SK-N-SH (cell line): ENCODE data around the gene WASF3. TPM values are rescaled to one million over a fixed set of nuclear protein-coding genes. Genes with fewer than 3 reads are reported as not detected.

ENCODE experiments used
- CTCF ChIA-PET: fragments of 300-600, 350-600 bp; formaldehyde crosslinking; extraction: SDS; loops from one replicate; lab custom pipeline; 2021; lab: Yijun Ruan, JAX
- POLR2A ChIA-PET: fragments of 350-600 bp; sonication (Branson Sonifier 250); formaldehyde crosslinking; extraction: SDS; loops from one replicate; lab custom pipeline; 2020; ENCODE audit warnings: antibody characterized with exemption, inconsistent platforms; lab: Yijun Ruan, JAX
- DNase-seq: peaks from one replicate; pipeline ENCODE4 v3.0.0; 2012
- H2AFZ ChIP-seq: fragments of 200-600 bp; sonication (generic); 2 replicates; pipeline ENCODE4 v1.8.1; 2016; ENCODE audit warnings: antibody characterized with exemption, mild to moderate bottlenecking, low read depth
- H3F3A ChIP-seq: fragments of 200-600 bp; sonication (generic); replicated peaks from 2 replicates; pipeline ENCODE3; 2016; ENCODE audit warnings: antibody characterized with exemption, mild to moderate bottlenecking; ENCODE audit not compliant: insufficient read depth
- H3K27ac ChIP-seq, 2 experiments: fragments of 200-500 bp in 1 of 2; fragments of 200-600 bp in 1 of 2; sonication (Bioruptor generic) in 1 of 2; sonication (generic), shearing (Covaris generic) in 1 of 2; 2 replicates each; pipeline versions ENCODE4 v1.5.1 to v1.6.1; 2014 to 2016; ENCODE audit warnings: low read depth in 2 of 2, inconsistent platforms in 1 of 2, low read length in 1 of 2, mild to moderate bottlenecking in 1 of 2, mixed read lengths in 1 of 2
- H3K27me3 ChIP-seq: fragments of 200-600 bp; sonication (generic), shearing (Covaris generic); 2 replicates; pipeline ENCODE4 v1.6.1; 2016; ENCODE audit warnings: mixed run types; ENCODE audit not compliant: insufficient read depth
- H3K36me3 ChIP-seq, 2 experiments: fragments of 200-500 bp in 1 of 2; fragments of 200-600 bp in 1 of 2; sonication (Bioruptor generic) in 1 of 2; sonication (generic) in 1 of 2; replicated peaks in 1 of 2; 2 replicates each; pipeline versions ENCODE3 to v1.5.1; 2014 to 2016; ENCODE audit warnings: low read length in 1 of 2, mild to moderate bottlenecking in 1 of 2; ENCODE audit not compliant: insufficient read depth in 2 of 2, control insufficient read depth in 1 of 2
- H3K4me1 ChIP-seq, 2 experiments: fragments of 200-500 bp in 1 of 2; fragments of 200-600 bp in 1 of 2; sonication (Bioruptor generic) in 1 of 2; sonication (generic), shearing (Covaris generic) in 1 of 2; 2 replicates each; pipeline versions ENCODE4 v1.5.1 to v1.6.1; 2014 to 2016; ENCODE audit warnings: low read depth in 1 of 2, low read length in 1 of 2, mixed run types in 1 of 2; ENCODE audit not compliant: insufficient read depth in 2 of 2, control insufficient read depth in 1 of 2
- H3K4me2 ChIP-seq: fragments of 200-600 bp; sonication (generic), shearing (Covaris generic); 2 replicates; pipeline ENCODE4 v1.6.1; 2017; ENCODE audit warnings: mixed run types
- H3K4me3 ChIP-seq, 2 experiments: fragments of 200-500 bp in 1 of 2; fragments of 200-600 bp in 1 of 2; sonication (Bioruptor generic) in 1 of 2; sonication (generic), shearing (Covaris generic) in 1 of 2; 2 replicates each; pipeline versions ENCODE4 v1.5.1 to v1.8.1; 2014 to 2016; ENCODE audit warnings: low read depth in 2 of 2, inconsistent platforms in 1 of 2, low read length in 1 of 2, mild to moderate bottlenecking in 1 of 2, mixed read lengths in 1 of 2, moderate library complexity in 1 of 2
- H3K79me2 ChIP-seq: fragments of 200-600 bp; sonication (generic); 2 replicates; pipeline ENCODE4 v1.8.1; 2017; ENCODE audit warnings: mild to moderate bottlenecking; ENCODE audit not compliant: insufficient read depth
- H3K9ac ChIP-seq: fragments of 200-600 bp; sonication (generic); 2 replicates; pipeline ENCODE4 v1.6.1; 2017; ENCODE audit warnings: mixed run types
- H3K9me2 ChIP-seq: fragments of 200-600 bp; sonication (generic); 2 replicates; pipeline ENCODE4 v1.6.1; 2017; ENCODE audit warnings: mixed run types
- H3K9me3 ChIP-seq: fragments of 200-600 bp; sonication (generic); 2 replicates; pipeline ENCODE4 v1.6.1; 2017; ENCODE audit warnings: mixed run types, mild to moderate bottlenecking, moderate library complexity
- H4K20me1 ChIP-seq: fragments of 200-600 bp; sonication (generic); 2 replicates; pipeline ENCODE4 v1.6.1; 2017; ENCODE audit warnings: mild to moderate bottlenecking, mixed run types; ENCODE audit not compliant: insufficient read depth
- EP300 ChIP-seq, 2 experiments: IDR thresholded peaks; 2 replicates each; pipeline versions ENCODE4 v1.4.0 to v1.6.1; 2012; ENCODE audit warnings: borderline replicate concordance in 1 of 2, low read depth in 1 of 2, low read length in 1 of 2
- EZH2phosphoT487 ChIP-seq: fragments of 200-600 bp; sonication (generic); IDR thresholded peaks from 2 replicates; pipeline ENCODE4 v1.6.1; 2017; ENCODE audit warnings: low read depth, mixed run types, mild to moderate bottlenecking, antibody characterized with exemption, moderate library complexity, borderline replicate concordance
- FOSL2 ChIP-seq: IDR thresholded peaks from 2 replicates; pipeline ENCODE4 v1.4.0; 2012; ENCODE audit warnings: low read depth, mild to moderate bottlenecking, moderate library complexity, borderline replicate concordance
- FOXJ3 ChIP-seq: sonication (generic); formaldehyde crosslinking; IDR thresholded peaks from 2 replicates; pipeline ENCODE4 v1.5.1; 2020; ENCODE audit warnings: mild to moderate bottlenecking, missing genetic modification reagents
- FOXM1 ChIP-seq: IDR thresholded peaks from 2 replicates; pipeline ENCODE4 v1.4.0; 2012; ENCODE audit warnings: low read depth, mild to moderate bottlenecking
- GABPA ChIP-seq: IDR thresholded peaks from 2 replicates; pipeline ENCODE4 v1.4.0; 2012; ENCODE audit warnings: low read depth, mild to moderate bottlenecking
- GATA2 ChIP-seq: sonication (generic); formaldehyde crosslinking; IDR thresholded peaks from 2 replicates; pipeline ENCODE4 v1.5.0; 2020; ENCODE audit warnings: mild to moderate bottlenecking, missing genetic modification reagents
- NFIC ChIP-seq: IDR thresholded peaks from 2 replicates; pipeline ENCODE4 v1.4.0; 2012; ENCODE audit warnings: borderline replicate concordance
- RAD21 ChIP-seq: IDR thresholded peaks from 2 replicates; pipeline ENCODE4 v1.6.1; 2012; ENCODE audit warnings: mild to moderate bottlenecking, low read length
- RCOR1 ChIP-seq: fragments of 150-350 bp; IDR thresholded peaks from 2 replicates; pipeline ENCODE4 v1.6.1; 2017; ENCODE audit warnings: antibody characterized with exemption, low read length
- RFX5 ChIP-seq: IDR thresholded peaks from 2 replicates; pipeline ENCODE4 v1.6.1; 2012; ENCODE audit warnings: mild to moderate bottlenecking, improper control_type of control experiment, low read length
- SIN3A ChIP-seq: IDR thresholded peaks from 2 replicates; pipeline ENCODE4 v1.6.1; 2012; ENCODE audit warnings: low read depth, mild to moderate bottlenecking, low read length, moderate library complexity, borderline replicate concordance
- TCF12 ChIP-seq: IDR thresholded peaks from 2 replicates; pipeline ENCODE4 v1.4.0; 2012
- TEAD4 ChIP-seq: IDR thresholded peaks from 2 replicates; pipeline ENCODE4 v1.4.0; 2012; ENCODE audit warnings: mild to moderate bottlenecking, borderline replicate concordance; ENCODE audit not compliant: insufficient read depth
- WGBS: methylation state at CpG from one replicate; pipeline ENCODE4 v1.1.6; 2017; ENCODE audit warnings: low lambda C conversion rate; 5-methylcytosine and 5-hydroxymethylcytosine counted together
- polyA plus RNA-seq, 3 experiments: library from polyadenylated mRNA; depleted of rRNA; stranded (reverse); fragments of >200 nt; gene quantifications; 2 replicates each; pipeline ENCODE4 v1.2.3, GENCODE V29; 2012
- TF ChIP-seq, protein P1 (sequence below): IDR thresholded peaks from 2 replicates; pipeline ENCODE4 v1.4.0; 2012; ENCODE audit warnings: low read depth, borderline replicate concordance
- TF ChIP-seq, protein P2 (sequence below): IDR thresholded peaks from 2 replicates; pipeline ENCODE4 v1.4.0; 2012; ENCODE audit warnings: low read depth
- TF ChIP-seq, protein P3 (sequence below): IDR thresholded peaks from 2 replicates; pipeline ENCODE4 v1.6.1; 2012; ENCODE audit warnings: mild to moderate bottlenecking, low read depth, low read length, moderate library complexity

The WASF3 gene
- polyA plus RNA-seq, 1 of the 3 experiments (the other 2 are of a cell fraction): 10.4 TPM

DNA sequence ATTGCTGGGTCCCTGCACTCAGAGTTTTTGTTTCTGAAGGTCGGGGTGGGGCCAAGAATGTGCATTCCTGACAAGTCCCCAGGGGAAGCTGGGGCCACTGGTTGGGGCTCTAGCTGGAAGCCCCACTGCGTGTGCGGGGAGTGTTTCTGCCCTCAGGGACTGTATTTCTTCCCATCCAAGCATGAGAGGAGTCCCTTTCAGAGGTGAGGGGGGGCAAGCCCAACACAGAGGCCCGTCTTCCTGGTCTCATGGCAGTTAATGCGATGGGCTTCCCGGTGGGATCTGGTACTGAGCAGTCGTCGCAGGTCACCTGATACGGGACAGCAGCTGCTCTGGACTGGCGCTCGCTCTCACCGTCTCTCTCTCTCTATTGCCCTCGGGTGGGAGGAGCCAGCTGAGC, 152.7 kb downstream of the WASF3 start:
- Histone ChIP-seq H3K79me2 (no peaks in the 10 kb centered on the region), H3K9me3 (no peaks in the 10 kb centered on the region), H2AFZ (no peak overlapping the region), H3K9ac (no peak overlapping the region), H3K4me2 (no peak overlapping the region), H3F3A (no peaks in the 10 kb centered on the region), H3K36me3 (no peaks in the 10 kb centered on the region), H3K4me3 (no peak overlapping the region), H3K9me2 (no peaks in the 10 kb centered on the region), H3K27ac (no peak overlapping the region), H3K4me1 (no peaks in the 10 kb centered on the region; a peak in 1 of 4 replicates), H4K20me1 (no peaks in the 10 kb centered on the region), H3K27me3 (no peaks in the 10 kb centered on the region)
- WGBS: 67% methylated on average over 5 of the region's 13 CpGs
- DNase-seq: no peak
- ChIA-PET POLR2A (no interaction called here), CTCF (interaction anchor here (2.7 to 8.8 kb wide), 2 partner anchors 11 to 162 kb away, joined by 14 to 170 read pairs; no protein-coding TSS in a partner anchor)
- TF ChIP-seq, protein P1, sequence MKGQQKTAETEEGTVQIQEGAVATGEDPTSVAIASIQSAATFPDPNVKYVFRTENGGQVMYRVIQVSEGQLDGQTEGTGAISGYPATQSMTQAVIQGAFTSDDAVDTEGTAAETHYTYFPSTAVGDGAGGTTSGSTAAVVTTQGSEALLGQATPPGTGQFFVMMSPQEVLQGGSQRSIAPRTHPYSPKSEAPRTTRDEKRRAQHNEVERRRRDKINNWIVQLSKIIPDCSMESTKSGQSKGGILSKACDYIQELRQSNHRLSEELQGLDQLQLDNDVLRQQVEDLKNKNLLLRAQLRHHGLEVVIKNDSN: no peak
- TF ChIP-seq TCF12 (no peak), FOSL2 (no peak), FOXJ3 (CRISPR knock-in tag) (no peak), NFIC (no peak), TEAD4 (no peak), EZH2phosphoT487 (no peak), EP300 (IDR thresholded peaks at IDR 0.05; ENCODE audit: borderline replicate concordance in 1 of 2, low read depth in 1 of 2, low read length in 1 of 2) (no peak), FOXM1 (no peak), RCOR1 (no peak), RFX5 (no peak), GABPA (no peak)
- TF ChIP-seq, protein P2, sequence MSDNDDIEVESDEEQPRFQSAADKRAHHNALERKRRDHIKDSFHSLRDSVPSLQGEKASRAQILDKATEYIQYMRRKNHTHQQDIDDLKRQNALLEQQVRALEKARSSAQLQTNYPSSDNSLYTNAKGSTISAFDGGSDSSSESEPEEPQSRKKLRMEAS: no peak

DNA sequence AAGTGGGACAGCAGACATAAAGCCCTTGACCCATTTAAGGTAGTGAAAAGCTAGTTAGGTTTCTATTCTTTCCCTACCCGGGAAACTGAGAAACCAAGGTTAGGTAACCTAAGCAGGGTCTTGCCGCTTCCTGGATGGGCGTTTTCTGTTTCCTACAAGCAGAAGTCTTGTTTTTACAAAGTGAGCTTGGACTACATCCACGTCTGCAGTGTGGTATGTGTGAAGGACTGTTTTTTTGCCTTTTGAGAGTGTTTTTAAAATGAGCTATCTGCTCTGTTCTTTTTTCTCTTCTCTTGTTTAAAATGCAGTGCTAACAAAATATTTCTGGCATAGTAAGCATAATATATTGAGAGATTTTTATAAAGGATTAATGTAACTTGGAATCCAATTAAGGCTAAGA, 153.7 kb downstream of the WASF3 start:
- TF ChIP-seq, protein P3, sequence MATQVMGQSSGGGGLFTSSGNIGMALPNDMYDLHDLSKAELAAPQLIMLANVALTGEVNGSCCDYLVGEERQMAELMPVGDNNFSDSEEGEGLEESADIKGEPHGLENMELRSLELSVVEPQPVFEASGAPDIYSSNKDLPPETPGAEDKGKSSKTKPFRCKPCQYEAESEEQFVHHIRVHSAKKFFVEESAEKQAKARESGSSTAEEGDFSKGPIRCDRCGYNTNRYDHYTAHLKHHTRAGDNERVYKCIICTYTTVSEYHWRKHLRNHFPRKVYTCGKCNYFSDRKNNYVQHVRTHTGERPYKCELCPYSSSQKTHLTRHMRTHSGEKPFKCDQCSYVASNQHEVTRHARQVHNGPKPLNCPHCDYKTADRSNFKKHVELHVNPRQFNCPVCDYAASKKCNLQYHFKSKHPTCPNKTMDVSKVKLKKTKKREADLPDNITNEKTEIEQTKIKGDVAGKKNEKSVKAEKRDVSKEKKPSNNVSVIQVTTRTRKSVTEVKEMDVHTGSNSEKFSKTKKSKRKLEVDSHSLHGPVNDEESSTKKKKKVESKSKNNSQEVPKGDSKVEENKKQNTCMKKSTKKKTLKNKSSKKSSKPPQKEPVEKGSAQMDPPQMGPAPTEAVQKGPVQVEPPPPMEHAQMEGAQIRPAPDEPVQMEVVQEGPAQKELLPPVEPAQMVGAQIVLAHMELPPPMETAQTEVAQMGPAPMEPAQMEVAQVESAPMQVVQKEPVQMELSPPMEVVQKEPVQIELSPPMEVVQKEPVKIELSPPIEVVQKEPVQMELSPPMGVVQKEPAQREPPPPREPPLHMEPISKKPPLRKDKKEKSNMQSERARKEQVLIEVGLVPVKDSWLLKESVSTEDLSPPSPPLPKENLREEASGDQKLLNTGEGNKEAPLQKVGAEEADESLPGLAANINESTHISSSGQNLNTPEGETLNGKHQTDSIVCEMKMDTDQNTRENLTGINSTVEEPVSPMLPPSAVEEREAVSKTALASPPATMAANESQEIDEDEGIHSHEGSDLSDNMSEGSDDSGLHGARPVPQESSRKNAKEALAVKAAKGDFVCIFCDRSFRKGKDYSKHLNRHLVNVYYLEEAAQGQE: no peak
- TF ChIP-seq TCF12 (no peak), RAD21 (no peak), EP300 (IDR thresholded peaks at IDR 0.05; ENCODE audit: borderline replicate concordance in 1 of 2, low read depth in 1 of 2, low read length in 1 of 2) (no peak), SIN3A (no peak), EZH2phosphoT487 (no peak), NFIC (no peak), GATA2 (CRISPR knock-in tag) (no peak), FOXM1 (no peak)
- TF ChIP-seq, protein P2: no peak
- TF ChIP-seq, protein P1: no peak
- Histone ChIP-seq H3K9me3 (no peaks in the 10 kb centered on the region), H2AFZ (no peak overlapping the region), H3K4me1 (no peaks in the 10 kb centered on the region; a peak in 1 of 4 replicates), H3K4me3 (no peak overlapping the region), H4K20me1 (no peaks in the 10 kb centered on the region), H3K9me2 (no peaks in the 10 kb centered on the region), H3F3A (no peaks in the 10 kb centered on the region), H3K27ac (no peak overlapping the region), H3K4me2 (no peak overlapping the region), H3K79me2 (no peaks in the 10 kb centered on the region), H3K36me3 (no peaks in the 10 kb centered on the region), H3K27me3 (no peaks in the 10 kb centered on the region), H3K9ac (no peak overlapping the region)
- ChIA-PET CTCF (interaction anchor here (1.3 to 8.8 kb wide), 4 partner anchors 12 to 235 kb away, joined by 3 to 170 read pairs (median 9); no protein-coding TSS in a partner anchor), POLR2A (no interaction called here)
- WGBS: 30% methylated on average over 4 of the region's 4 CpGs
- DNase-seq: no peak
